Testis (tissue), 3 donors: ENCODE measurements around the gene DRAP1. TPM values are rescaled to one million over a fixed set of nuclear protein-coding genes. Genes with fewer than 3 reads are reported as not detected.
A peak's percentile ranks its signal among the peaks of the same experiment; 100 is the strongest.

Experiments used
- DNase-seq: peaks from one replicate; pipeline ENCODE4 v3.0.0-alpha.2; 2019
- H3K27ac ChIP-seq, 2 donors: fragments of 200-600 bp; sonication (generic); one replicate each; pipeline ENCODE4 v1.5.1; 2019
- H3K27me3 ChIP-seq: fragments of 200-600 bp; sonication (generic); one replicate; pipeline ENCODE4 v1.5.1; 2019
- H3K36me3 ChIP-seq: fragments of 200-600 bp; sonication (generic); one replicate; pipeline ENCODE4 v1.5.1; 2017; ENCODE audit warnings: low read depth; ENCODE audit errors: missing control alignments
- H3K4me1 ChIP-seq: fragments of 200-600 bp; sonication (generic); one replicate; pipeline ENCODE4 v1.5.1; 2019
- H3K4me3 ChIP-seq, 2 donors: fragments of 200-600 bp; sonication (generic); one replicate each; pipeline ENCODE4 v1.5.1; 2017 to 2019
- H3K9me3 ChIP-seq: fragments of 200-600 bp; sonication (generic); one replicate; pipeline ENCODE4 v1.5.1; 2017
- CTCF ChIP-seq, 3 experiments: fragments of 450-650 bp in 2 of 3; fragments of 200-600 bp in 1 of 3; sonication (generic) in 1 of 3; IDR thresholded peaks; one replicate each; pipeline ENCODE4 v1.5.1; 2016 to 2019; ENCODE audit warnings: antibody characterized with exemption in 3 of 3, mild to moderate bottlenecking in 2 of 3, moderate library complexity in 1 of 3
- POLR2A ChIP-seq: fragments of 450-650 bp; IDR thresholded peaks from one replicate; pipeline ENCODE4 v1.6.1; 2017; ENCODE audit warnings: antibody characterized with exemption, mild to moderate bottlenecking, moderate library complexity
- WGBS, 2 donors: methylation state at CpG; one replicate each; pipeline ENCODE4 v1.1.5; 2018; 5-methylcytosine and 5-hydroxymethylcytosine counted together
- intact Hi-C: fragments of 100-400 bp; cut with DNase I; formaldehyde crosslinking; loops from one replicate; pipeline ENCODE4 v1.15.1; 2023; ENCODE audit warnings: low total_unique reads
- polyA plus RNA-seq: library from polyadenylated mRNA; stranded (reverse); fragments of 350-450 nt; fragmentation: Illumina TruSeq; extraction: RNeasy Lipid Tissue Mini Kit (QIAGEN cat#74804); gene quantifications from one replicate; pipeline ENCODE4 v1.2.3, GENCODE V29; 2014; ENCODE audit warnings: low read depth, low replicate concordance; ENCODE audit not compliant: insufficient read depth
- total RNA-seq, 2 donors: library from RNA; depleted of rRNA; stranded (reverse); fragments of >200 nt; gene quantifications; one replicate each; pipeline ENCODE4 v1.2.3, GENCODE V29; 2016

DRAP1 gene
- total and polyA plus RNA-seq, 3 donors from 2014 or later, result 215 to 304 (median 243) TPM

GRCh38 chr11:65896034-65896999 lies 22.9 kb upstream of the DRAP1 start:
- Histone ChIP-seq H3K36me3 (no peaks in the 10 kb centered on the region), H3K27ac (no peak overlapping the region), H3K27me3 (no peaks in the 10 kb centered on the region), H3K4me1 (peaks cover 30% of the 10 kb centered on the region), H3K4me3 (no peak overlapping the region), H3K9me3 (no peaks in the 10 kb centered on the region)
- no peak for DNase-seq
- intact Hi-C loops, result no loop called here
- no peak for TF ChIP-seq CTCF (IDR thresholded peaks at IDR 0.05)
- TF ChIP-seq POLR2A, result no peak
- 92 to 96% methylated on average over 11 to 14 of the region's 14 CpGs for WGBS, 2 donors

- Histone ChIP-seq H3K4me1 (peaks cover 26% of the 10 kb centered on the region), H3K27me3 (no peaks in the 10 kb centered on the region), H3K36me3 (no peaks in the 10 kb centered on the region), H3K4me3 (no peak overlapping the region), H3K27ac (no peak overlapping the region), H3K9me3 (no peaks in the 10 kb centered on the region)
- DNase-seq, result no peak
- 95% methylated on average over 4 of the region's 4 CpGs; no CpG with 5 or more reads in 1 of the 2 donors for WGBS, 2 donors
- TF ChIP-seq CTCF (IDR thresholded peaks at IDR 0.05) (no peak), POLR2A (no peak)
- intact Hi-C loops, result no loop called here
Observed at GRCh38 chr11:65897020-65897471, 22.2 kb upstream of the DRAP1 start.

- H3K27ac ChIP-seq, result no peak overlapping the region
- peaks cover 9% of the 10 kb centered on the region for H3K4me1 ChIP-seq
- H3K27me3 ChIP-seq, result no peaks in the 10 kb centered on the region
- intact Hi-C loops, result no loop called here
- no peaks in the 10 kb centered on the region for H3K9me3 ChIP-seq
- peak overlapping the region; percentile 43 to 52 for H3K4me3 ChIP-seq
- no peaks in the 10 kb centered on the region for H3K36me3 ChIP-seq
- no peak for TF ChIP-seq CTCF (IDR thresholded peaks at IDR 0.05)
- TF ChIP-seq POLR2A, result no peak
- 24 to 56% methylated on average over 9 to 27 of the region's 28 CpGs for whole genome bisulfite sequencing, 2 donors
- no peak for DNase-seq
Observed at GRCh38 chr11:65898656-65899355, 20.4 kb upstream of the DRAP1 start.

GRCh38 chr11:65899356-65900124 lies 19.7 kb upstream of the DRAP1 start:
- TF ChIP-seq CTCF (IDR thresholded peaks at IDR 0.05), result no peak
- TF ChIP-seq POLR2A, result no peak
- no peaks in the 10 kb centered on the region for H3K9me3 ChIP-seq
- 2% methylated on average over 50 of the region's 78 CpGs; no CpG with 5 or more reads in 1 of the 2 donors for WGBS, 2 donors
- no peaks in the 10 kb centered on the region for H3K36me3 ChIP-seq
- peaks cover 8% of the 10 kb centered on the region for H3K4me1 ChIP-seq
- intact Hi-C loops, result no loop called here
- no peaks in the 10 kb centered on the region for H3K27me3 ChIP-seq
- DNase-seq, result no peak
- H3K4me3 ChIP-seq, result peak overlapping the region; percentile 43 to 52
- H3K27ac ChIP-seq, result no peak overlapping the region
